GM21515 (cell line): ENCODE data around the gene TTC29.
"Not testable (repeated sequence)": the region's sequence is repeated elsewhere in the genome, so short reads cannot be mapped to it uniquely, and the experiment has no call there.

Experiments
- ATAC-seq: cut with Tn5 transposase; IDR thresholded peaks from one replicate; pipeline ENCODE4 v1.9.1; 2021; ENCODE audit not compliant: unreplicated experiment

Gene TTC29

DNA sequence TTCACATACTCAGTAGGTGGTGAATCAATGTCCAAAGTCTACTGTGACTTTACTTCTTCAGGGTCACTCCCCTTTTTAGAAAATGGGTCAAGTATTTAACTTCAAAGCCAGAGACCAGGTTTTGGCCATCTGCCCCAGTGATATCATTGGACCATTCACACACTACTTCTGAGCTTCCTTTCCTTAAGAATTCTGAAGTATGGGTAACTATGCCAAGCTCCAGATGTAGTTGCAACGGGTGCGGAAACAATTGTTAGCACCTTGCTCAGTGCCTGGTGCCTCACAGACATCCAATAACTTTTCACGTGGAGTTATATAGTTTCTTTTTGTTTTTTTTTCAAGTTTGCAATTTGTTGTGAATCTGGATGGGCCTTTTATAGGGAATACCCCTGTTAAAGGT, 62.6 kb downstream of the TTC29 start:
- no peak for ATAC-seq

DNA sequence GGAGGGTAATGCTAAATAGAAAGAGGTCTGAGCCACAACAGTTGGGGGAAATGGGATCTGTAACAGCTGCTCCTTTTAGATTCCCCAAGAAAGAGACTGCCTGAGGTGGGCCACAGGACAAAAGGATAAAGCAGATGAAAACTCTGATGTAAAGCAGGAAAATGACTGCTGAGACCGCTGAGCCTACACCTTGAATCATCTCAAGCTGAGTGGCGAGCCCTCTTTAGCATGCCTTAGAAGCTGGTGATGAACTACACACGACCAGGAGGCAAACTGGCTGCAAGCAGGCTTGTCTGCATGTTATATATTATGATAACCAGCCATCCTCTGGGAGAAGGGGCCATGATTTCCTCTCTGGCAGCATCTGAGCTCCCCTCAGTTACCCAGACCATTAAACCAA, 88.4 kb downstream of the TTC29 start:
- ATAC-seq, result no peak

DNA sequence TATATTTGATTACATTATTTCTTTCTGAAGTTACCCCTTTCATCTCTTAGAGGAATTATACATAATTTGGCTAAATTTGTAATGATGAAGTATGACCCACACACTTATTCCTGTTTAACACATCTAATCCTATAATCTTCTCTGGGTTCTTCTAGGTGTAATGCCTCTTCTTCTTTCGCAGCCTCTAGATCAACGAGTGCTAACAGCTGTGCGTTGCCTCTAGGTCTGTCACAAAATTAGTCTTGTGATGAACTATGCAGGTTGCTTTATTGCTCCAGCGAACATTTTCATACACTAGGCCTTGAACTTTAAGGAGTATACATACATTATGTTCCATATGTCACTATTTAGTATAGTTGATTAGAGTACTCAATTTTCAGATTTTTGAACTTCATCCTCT, 89.9 kb downstream of the TTC29 start:
- no peak for ATAC-seq

GRCh38 chr4:146852360-146852759, 93.3 kb downstream of the TTC29 start:
- no peak for ATAC-seq

DNA sequence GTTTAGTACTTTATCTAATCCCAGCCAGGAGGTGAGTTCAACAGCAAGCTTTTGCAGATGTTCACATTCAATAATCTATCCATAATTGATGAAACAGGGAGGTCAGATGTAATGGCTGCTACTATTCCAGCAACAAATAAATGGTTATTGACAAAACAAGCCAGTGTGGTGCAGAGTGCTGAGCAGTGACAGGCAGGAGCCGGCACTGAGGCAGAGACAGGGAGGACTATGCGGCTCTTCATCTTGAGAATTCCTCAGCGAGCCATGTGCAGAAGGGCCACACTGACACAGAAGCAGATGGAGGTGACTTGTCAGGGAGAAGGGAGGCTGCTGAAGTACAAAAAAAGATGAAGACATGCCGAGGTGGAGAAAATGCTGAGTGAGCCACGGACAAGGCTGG, 98.3 kb downstream of the TTC29 start:
- ATAC-seq, result no peak

- ATAC-seq, result no peak
Observed at GRCh38 chr4:146846882-146847281, 98.8 kb downstream of the TTC29 start.

DNA sequence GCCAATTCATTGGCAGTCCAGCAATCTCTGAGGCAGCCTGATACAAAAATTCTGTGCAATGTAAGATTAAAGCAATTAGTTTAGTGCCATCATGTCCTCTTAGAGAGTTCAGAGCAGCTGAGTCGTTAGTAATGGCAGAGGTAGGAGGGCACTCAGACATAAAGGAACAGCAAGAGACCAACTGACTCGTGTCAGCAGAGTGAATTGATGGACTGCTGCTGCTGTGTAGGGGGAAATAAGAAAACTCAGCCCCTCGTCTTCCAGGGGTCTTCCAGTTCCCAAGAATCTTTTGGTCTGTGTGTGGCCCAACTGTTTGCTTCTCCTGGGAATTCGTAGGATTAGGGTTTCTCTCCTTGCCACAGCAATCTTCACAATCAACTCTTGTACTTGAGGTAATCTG, 100.9 kb downstream of the TTC29 start:
- no peak for ATAC-seq

DNA sequence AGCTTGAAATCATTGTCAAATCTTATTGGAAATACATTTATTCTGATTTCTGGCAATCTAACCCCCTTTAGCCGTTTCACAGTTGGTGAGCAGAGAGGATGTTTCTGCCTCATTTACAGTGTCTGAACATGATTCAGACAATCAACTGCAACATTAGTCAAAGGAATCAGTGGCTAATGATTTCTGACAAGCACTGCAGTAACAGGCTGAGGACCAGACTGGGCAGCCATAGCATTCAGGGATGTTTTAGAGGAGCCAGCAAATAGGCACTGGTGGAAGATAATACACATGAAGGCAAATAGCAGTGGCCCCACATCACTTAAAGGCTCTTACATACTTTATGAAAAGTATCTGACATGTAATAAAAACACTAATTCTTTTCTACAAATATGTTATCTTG, 102.8 kb downstream of the TTC29 start:
- ATAC-seq, result no peak

- ATAC-seq, result no peak
Observed at GRCh38 chr4:146840731-146841130, 104.9 kb downstream of the TTC29 start.

- ATAC-seq, result no peak
Observed at GRCh38 chr4:146835096-146835495, 110.6 kb downstream of the TTC29 start.

- no peak for ATAC-seq
Observed at GRCh38 chr4:146834263-146835034, 111.2 kb downstream of the TTC29 start.

- ATAC-seq, result no peak
Observed at GRCh38 chr4:146833530-146833929, 112.1 kb downstream of the TTC29 start.

DNA sequence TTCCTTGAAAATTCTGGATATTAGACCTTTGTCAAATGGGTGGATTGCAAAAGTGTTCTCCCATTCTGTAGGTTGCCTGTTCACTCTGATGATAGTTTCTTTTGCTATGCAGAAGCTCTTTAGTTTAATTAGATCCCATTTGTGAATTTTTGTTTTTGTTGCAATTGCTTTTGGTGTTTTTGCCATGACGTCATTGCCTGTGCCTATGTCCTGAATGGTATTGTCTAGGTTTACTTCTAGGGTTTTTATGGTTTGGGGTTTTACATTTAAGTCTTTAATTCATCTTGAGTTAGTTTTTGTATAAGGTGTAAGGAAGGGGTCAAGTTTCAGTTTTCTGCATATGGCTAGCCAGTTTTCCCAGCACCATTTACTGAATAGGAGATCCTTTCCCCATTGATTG, 122.7 kb downstream of the TTC29 start:
- not testable (repeated sequence) for ATAC-seq

DNA sequence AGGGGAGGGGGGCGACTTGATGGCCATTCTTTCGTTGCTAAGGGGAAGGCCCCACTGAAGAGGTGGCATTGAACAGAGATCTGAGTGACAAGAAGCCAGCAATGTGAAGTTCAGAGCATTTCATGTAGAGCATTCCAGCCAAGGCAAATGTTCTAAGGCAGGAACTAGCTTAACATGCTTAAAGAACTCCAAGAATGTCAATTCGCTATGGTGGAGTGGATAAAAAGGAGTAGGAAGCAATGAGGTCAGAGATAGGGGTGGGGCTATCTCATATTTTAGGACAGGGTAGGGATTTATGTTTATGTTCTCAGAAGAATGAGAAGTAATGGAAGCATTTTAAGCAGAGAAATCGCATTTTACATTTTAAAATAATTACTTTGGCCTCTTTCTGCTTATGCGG, 130.9 kb downstream of the TTC29 start:
- no peak for ATAC-seq

- ATAC-seq, result no peak
Observed at GRCh38 chr4:146795711-146796110, 150.0 kb downstream of the TTC29 start.

GRCh38 chr4:146793727-146794126, 151.9 kb downstream of the TTC29 start:
- no peak for ATAC-seq

- ATAC-seq, result no peak
Observed at GRCh38 chr4:146791439-146791838, 154.2 kb downstream of the TTC29 start.

DNA sequence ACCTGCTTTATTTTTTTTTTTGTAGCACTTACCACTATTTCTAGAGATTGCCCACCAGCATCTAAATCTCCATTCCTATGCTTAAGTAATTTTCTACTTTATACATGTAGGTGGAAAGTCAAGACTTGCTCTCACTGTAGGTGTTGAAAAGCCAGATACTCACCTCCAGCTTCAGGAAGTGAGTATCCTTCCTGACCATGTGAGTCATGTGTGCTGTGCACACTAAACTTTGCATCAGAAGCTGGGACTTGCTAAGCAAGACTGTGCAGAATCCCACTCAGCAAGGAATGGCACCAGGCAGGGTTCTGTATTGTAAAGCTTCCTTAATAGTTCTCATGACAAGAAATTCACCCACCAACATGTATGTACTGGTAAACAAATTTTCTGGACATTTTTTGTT, 155.1 kb downstream of the TTC29 start:
- no peak for ATAC-seq

DNA sequence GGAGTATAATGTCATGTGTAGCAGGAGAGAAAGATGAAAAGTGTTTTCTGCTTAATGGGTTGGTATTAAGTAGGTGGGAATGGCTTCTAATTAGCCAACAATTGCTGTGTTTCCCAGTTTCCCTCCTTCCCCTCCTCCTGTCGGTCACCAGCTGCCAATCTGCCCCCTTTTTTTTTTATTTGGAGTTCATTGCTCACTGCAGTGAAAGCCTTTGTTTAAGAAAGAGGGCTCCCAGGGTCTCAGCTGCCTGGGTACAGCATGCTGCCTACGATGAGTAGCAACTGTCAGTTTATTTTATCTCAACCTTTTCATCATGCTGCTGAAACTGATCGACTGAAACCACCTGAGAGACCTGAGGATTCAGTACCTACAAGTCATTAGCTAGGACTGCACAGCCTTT, 157.9 kb downstream of the TTC29 start:
- no peak for ATAC-seq

- ATAC-seq, result no peak
Observed at GRCh38 chr4:146776691-146777090, 169.0 kb downstream of the TTC29 start.

- no peak for ATAC-seq
Observed at GRCh38 chr4:146763560-146763959, 182.1 kb downstream of the TTC29 start.

GRCh38 chr4:146762016-146762415, 183.6 kb downstream of the TTC29 start:
- no peak for ATAC-seq

DNA sequence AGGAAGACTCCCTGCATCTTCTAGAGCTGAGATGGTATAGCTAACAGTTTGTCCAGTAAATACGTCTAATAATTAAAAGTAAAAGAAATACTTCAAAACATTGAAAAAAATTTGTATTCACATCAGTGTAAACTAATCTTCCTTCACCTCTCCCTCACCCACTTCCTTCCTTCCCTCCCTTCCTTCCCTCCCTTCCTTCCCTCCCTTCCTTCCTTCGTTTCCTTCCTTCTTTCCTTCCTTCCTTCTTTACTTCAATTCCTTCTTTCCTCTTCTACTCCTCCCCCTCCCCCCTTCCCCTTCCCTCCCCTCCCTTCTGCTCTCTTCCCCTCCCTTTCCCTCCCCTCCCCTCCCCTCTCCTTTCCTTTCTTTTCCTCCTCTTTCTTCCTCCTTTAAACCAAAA, 203.2 kb downstream of the TTC29 start:
- no peak for ATAC-seq
